NCI-H2171 treated with DMSO at 0.1 percent for 48 hours (cell line): ENCODE measurements around the gene S100A5.
"Not testable (repeated sequence)": the region's sequence is repeated elsewhere in the genome, so short reads cannot be mapped to it uniquely, and the experiment has no call there.

ENCODE experiments used
- DNase-seq: peaks from one replicate; lab custom pipeline; 2025; lab: John Stamatoyannopoulos, UW

The S100A5 gene

DNA sequence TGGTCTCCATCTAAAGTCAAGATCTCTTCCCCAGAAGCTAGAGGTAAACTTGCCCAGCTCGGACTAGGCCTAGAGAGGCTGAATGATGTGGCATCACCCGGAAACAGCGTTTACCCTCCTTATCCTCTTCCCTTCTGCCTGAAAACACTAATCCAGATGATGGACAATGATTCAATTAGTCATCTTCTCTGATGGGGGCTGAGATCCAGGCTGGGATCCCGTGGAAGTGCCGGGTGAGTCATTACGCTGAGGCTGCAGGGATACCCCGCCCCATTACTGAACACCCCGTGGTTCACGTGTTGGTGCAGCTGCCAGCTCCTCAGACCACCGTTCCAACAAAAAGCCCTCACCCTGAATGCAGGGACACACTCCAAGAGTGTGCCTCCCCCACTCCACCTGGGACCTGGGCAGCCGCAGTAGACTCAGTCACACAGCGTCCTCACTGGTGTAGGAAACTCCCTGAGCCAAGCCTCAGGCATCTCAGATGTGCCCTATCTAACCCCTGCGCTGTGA is 7.0 kb downstream of the S100A5 start:
- peak; percentile 50 for DNase-seq

DNA sequence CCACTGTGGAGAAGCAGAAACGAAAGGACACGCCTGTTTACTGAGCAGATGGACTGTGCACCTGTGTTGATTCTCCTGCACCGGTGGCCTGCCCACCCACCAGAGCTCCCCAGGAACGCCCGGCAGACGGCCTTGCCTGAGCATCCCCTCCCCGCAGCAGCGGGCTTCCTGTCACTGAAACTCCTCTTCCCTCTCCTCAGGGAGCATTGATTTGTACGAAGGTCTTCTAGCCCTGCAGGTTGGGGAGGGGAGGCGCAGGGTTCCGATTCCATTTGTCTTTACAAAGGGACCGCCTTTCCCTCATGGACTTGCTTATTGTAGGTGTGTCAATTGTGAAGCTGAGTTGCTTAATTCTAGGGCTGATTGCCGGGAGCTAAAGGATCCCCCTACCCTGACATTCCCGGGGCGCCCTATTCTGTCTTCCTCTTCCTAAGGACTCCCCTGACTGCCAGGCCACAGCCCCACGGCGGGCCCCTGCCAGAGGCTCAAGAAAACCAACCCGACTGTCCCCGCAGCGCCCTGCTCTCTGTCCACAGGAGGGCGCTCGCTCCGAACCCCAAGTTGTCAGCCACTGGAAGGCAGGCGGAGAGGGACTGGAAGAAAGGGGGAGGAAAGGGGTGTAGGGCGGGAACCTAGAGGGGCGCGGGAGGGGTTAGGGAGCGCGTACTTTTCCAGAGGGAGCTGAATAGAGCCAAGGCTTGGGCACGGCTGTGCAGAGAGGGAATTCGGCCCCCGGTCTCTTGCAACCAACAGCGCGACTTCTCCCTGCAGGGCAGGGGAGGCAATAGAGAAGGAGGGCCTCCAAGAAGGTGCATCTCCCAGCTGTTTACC is 7.8 kb downstream of the S100A5 start:
- DNase-seq, result peak; percentile 97

DNA sequence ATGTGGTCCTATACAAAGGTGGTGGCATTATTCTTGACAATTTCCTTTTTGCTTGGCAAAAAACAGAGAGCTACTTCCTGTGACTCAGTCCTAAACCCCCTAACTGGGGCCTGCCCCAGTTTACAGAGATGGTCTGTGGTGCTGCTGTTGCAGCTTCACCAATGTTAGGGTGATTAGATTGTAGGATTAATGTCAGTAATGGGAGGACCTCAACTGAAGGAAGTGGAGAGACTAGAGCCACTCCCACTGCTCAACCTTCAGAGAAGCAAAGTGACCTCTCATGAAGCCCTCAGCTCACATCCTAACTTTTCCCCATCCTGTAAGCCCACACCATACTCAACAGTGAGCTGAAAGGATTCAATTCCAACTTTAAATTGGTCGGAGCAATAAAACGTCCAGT is 8.6 kb downstream of the S100A5 start:
- no peak for DNase-seq

DNA sequence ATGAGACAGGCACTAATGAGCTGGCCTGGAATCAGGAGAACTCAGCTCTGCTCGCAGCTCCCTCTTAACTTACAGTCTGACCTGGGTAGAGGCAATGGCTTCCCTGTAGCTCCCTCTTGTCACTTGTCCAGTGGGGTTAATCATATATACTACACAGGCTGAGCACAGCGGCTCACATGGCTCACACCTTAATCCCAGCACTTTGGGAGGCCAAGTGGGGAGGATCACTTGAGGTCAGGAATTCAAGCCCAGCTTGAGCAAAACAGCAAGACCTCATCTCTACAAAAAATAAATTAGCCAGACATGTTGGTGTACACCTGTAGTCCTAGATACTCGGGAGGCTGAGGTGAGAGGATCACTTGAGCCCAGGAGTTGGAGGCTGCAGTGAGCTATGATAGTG is 9.1 kb downstream of the S100A5 start:
- DNase-seq, result no peak

DNA sequence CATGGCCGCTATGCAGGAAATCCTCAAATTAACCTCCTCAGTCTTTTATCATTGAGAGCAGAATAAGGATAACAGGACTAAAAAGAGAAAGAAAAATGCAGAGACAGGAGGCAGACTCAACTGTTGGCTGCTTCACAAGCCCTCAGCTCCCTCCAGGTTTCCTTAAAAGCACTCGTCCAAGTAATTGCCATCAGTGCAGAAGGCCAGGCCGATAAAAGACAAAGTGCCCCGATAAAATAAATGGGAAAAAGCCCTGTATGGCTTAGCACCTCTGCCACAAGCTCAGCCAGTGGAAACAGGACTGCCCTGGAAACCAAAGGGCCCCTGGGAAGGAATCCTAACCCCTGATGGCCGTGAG is 13.1 kb downstream of the S100A5 start:
- DNase-seq, result no peak

DNA sequence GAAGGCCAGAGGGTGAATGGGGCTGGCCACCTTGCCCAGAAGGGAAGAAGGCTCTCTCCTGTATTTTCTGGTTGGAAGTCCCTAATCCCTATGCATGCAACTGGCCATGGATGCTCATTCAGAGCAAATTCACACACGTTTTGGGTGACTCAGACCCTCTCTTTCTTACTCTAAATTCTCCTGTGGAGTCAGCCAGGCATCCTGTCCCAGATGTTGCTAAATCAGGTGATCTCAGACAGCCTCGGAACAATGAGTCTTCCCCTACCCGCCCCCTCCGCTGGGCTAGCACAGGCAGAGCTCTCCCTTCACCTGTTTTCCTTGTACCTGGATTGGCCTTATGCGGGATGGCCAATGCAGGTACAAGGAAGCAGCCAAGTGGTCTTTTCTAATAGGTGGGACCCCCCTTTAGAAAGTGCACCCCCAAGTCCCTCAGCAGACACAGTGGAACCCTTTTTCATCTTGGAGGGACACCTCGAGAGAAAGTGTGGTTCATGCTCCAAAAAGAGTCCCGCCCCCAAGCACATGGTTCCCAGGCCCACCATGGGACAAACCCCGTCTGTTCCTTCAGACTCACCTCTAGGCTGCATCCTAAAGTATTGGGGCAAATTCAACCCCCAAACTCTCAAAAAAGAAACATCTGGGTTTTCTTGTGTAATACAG is 13.6 kb downstream of the S100A5 start:
- DNase-seq, result no peak

DNA sequence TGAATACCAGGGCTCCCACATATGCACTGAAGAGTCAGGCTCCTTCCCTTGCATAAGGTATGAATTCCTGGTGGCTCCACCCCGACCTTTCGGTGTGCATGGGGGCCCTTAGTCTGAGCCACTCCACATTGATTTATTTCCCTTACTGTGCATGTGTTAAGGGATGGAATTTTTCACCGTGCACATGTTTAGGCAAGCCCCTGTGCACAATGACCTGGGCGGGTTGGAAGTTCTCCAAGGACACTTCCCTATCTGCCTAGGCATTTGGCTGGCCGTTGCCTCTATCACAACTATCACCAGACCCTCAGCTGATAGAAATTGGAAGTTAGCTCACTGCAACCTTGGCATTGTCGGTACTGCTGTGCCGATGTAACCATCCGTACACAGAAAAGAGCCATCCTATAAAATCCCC is 14.6 kb downstream of the S100A5 start:
- DNase-seq, result peak; percentile 50

DNA sequence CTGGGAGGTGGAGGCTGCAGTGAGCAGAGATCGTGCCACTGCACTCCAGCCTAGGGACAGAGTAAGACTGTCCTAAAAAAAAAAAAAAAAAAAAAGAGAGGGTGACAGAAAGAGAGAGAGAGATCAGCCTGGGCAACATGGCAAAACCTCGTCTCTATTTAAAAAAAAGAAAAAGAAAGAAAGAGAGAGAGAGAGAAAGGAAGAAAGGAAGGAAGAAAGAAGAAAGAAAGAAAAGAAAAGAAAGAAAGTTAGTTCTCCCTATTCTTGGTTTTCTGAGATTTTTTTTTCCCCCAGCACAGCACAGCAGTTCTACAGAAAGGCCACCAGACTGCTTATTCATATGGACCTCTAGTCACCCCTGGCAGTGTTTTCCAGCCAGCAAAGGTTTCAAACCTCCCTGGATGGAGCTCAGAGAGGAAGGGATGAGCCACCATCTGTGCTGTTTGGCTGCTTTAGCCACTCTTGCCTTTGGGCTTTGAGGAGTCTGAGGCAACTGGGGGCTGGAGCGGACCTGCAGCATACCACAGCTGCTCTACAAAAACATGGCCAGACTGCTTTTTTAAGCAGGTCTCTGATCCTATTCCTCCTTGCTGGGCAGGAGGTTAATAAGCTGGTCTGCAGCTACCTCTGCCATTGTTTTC is 15.5 kb downstream of the S100A5 start:
- DNase-seq, result peak; percentile 49

DNA sequence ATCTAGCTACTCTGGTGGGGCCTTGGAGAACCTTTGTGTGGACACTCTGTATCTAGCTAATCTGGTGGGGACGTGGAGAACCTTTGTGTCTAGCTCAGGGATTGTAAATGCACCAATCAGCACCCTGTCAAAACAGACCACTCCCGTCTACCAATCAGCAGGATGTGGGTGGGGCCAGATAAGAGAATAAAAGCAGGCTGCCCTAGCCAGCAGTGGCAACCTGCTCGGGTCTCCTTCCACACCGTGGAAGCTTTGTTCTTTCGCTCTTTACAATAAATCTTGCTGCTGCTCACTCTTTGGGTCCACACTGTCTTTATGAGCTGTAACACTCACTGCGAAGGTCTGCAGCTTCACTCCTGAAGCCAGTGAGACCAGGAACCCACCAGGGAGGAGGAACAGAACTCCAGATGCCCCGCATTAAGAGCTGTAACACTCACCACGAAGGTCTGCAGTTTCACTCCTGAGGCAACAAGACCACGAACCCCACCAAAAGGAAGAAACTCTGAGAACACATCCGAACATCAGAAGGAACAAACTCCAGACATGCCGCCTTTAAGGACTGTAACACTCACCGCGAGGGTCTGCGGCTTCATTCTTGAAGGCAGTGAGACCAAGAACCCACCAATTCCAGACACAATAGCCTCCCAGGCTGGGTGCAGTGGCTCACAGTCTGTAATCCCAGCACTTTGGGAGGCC is 18.2 kb downstream of the S100A5 start:
- DNase-seq, result not testable (repeated sequence)

DNA sequence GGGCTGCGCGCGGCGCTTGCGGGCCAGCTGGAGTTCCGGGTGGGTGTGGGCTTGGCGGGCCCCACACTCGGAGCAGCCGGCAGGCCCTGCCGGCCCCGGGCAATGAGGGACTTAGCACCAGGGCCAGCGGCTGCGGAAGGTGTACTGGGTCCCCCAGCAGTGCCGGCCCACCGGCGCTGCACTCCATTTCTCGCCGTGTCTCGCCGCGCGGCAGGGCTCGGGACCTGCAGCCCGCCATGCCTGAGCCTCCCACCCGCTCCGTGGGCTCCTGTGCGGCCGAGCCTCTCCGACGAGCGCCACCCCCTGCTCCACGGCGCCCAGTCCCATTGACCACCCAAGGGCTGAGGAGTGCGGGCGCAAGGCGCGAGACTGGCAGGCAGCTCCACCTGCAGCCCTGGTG is 18.9 kb downstream of the S100A5 start:
- not testable (repeated sequence) for DNase-seq

DNA sequence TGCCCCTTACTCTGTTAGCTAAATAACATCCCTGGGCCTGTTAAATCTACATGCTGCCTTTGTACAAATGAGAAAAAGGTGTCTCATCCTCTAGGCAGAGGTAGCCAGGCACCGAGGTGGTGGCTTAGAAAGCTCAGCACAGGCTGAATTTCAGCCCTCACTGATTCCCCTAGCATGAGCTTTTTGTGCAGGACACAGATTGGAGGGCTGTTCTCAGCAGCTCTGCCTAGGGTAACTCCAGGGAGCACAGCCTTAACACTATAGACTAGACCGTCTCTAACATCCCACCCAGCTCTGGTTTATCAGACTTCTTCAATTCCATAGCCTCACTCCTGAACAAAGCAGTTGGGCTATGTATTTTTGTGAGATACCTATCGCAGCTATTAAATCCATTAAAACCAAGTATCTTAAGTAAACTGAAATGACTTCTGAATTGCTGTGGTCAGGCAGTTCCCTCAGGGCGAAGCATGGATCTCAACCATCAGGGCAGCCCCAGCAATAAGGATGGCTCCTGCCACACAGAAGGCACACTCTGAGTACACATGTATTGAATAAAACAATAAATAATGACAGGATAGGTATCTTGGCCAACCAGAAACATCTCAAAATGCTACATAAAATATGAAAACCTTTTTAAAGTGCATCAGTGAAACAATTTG is 19.8 kb downstream of the S100A5 start:
- no peak for DNase-seq

DNA sequence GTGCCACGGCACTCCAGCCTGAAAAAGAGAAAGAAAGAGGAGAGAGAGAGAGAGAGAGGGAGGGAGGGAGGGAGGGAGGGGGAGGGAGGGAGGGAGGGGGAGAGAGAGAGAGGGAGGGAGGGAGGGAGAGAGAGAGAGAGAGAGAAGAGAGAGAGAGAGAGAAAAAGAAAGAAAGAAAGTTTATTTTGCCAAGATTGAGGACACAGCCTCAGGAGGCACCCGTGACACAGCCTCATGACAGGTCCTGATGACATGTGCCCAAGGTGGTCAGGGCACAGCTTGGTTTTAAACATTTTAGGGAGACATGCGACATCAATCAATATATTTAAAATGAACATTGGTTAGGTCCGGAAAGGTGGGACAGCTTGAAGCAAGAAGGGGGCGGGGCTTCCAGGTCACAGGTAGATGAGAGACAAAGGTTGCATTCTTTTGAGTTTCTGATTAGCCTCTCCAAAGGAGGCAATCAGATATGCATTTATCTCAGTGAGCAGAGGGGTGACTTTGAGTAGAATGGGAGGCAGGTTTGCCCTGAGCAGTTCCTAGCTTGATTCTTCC is 20.5 kb downstream of the S100A5 start:
- not testable (repeated sequence) for DNase-seq

DNA sequence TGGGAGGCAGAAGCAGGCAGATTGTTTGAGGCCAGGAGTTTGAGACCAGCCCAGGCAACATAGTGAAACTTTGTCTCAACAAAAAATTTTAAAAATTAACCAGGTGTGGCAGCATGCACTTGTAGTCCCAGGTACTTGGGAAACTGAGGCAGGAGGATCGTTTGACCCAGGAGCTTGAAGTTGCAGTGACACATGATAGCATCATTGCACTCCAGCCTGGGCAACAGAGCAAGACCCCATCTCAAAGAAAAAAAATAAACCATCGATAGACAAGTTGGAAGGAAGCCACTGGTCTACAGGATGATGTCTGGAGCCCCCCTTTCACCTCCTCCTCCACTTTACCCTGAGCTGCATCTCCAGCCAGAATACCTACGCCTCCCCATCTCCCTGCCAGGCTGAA is 21.5 kb downstream of the S100A5 start:
- DNase-seq, result no peak

DNA sequence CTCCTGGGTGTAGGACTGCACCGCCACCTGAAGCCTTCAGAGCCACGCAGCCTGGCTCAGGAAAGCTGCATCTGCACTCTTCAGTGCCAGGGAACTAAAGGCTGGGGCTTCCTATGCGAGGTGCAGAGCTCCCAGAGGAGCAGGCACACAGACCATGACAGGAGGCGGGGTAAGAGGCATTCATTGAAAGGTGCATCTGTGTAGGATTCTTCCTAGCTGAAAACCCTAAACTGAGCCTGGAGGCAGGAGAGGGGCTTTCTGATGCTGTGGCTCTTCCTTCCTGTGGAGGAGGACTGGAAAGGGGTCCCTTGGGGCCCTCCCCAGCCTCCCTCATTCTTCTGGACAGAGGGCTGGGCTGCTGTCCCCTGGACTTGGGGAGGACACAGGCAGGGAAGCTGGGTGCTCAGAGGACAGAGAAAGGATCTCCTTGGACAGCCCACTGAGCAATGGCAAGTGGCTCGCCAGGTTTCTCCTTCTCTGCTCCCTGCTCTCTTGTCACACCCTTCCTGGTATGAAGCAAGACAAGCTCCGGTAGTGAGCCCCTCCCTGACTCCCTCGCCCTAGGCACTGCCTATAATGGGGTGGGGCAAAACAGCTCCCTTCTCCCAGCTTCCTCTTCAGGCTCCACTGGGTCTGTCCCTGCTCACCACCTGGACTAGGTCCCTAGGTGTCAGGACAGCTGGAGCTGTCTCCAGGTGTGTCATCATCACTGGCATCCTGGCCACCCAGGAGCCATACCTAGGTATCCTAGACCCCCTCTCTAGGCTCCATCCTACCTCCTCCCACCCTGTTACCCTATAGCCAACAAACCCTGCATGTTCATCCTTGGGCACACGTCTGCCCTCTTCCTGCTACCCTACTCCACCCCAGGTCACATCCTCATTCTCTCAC is 25.0 kb downstream of the S100A5 start:
- peak; percentile 37 for DNase-seq

DNA sequence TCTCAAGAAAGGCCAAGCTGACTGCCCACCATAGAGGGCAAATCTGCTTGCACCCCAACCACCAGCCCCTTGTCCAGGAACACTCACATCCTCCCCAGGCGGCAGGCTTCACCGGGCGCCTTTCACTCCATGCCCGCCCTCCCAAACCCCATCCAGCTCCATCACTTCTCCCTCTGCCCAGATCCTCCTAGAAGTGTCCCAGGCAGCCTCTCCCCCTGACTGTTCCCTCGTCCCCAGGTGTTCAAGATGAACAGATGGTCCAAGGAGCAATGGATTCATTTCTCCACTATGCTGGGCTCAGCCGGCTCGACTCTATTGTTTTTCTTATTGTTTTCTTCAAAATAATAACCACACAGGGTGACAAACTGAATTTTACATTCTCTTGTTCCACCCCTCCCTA is 27.1 kb downstream of the S100A5 start:
- peak; percentile 46 for DNase-seq

DNA sequence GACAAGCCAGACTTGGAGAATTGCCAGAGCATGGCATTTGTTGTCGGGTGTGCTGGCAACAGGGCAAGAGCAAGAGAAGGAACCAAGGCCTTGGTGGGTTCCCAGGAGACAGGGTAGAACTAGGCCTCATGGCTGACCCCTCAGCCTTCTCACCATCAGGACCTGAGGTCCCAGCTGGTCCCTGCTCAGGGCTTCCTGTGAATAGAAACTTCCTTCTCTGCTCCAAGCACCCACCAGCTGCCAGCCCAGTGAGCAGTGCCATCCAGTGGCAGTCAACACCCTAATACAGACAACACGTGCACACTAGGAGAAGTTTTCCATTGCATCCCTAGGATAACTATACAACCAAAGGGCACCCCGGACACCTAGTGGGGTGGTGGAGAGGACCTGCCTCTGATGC is 27.7 kb downstream of the S100A5 start:
- peak; percentile 26 for DNase-seq

DNA sequence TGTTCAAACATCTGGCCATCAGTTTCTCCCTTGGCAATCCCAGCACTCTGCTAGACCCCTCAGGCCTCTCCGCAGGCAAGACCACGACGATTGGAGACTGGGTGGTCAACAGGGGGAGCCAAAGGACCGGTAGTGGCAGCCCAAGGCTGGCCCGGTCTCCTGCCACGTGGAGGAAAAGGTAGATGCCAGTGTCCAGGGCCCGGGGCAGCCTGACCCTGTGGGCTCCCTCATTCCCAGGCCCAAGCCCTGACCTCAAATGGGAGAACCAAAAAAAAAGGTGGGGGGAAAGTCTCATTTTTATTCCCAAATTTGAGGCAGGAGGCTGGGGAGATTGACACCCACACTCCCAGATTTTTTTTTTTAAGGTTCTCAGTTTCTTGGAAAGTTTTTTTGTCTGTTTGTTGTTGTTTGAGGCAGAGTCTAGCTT is 29.7 kb downstream of the S100A5 start:
- peak; percentile 71 for DNase-seq

DNA sequence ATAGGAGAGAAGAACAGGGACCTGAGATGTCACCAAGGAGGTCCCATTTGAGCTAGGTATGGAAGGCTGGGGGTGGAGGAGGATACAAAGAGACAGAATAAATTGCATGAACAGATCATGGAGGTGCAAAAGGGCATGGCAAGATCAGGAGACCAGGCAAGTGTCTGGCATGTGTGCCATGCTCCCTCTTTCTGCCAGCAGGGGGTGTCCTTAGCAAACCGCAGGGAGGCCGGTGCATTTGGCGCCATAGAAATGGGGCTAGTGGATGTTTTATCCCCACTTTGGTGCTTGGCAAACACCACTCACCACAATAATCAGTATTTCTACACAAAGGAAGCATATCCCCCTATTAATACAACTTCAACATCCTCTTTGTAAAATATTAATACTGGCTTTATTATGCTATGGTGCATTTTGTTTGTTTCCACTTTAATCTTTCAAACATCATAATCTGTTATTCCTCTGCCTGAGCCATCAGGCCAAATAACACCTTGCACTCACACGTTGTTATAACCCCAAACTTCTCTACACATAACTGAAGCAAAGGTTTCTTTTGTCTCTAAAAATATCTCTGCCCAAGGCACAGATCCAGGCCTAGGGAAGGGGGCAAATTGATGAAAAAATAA is 30.9 kb downstream of the S100A5 start:
- DNase-seq, result no peak

DNA sequence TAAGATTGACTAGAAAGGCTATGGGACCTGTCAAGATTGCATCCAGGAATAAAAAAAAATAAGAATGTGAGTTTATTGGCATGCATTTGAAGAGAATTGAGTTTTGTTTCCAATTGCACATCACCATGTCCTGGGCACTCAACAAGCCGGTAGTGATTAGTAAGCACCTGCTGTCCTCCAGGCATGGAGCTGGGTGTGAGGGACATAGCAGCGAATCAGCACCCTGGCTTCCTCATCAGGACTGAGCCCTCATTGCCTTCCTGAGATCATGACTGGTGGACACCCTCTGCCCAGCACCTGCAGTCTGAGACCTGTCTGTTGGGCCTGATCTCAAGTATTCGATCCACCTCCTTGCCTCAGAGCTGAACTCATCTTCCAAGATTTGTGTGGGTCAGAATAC is 31.7 kb downstream of the S100A5 start:
- DNase-seq, result no peak
